Tibial nerve (tissue), 4 donors: ENCODE data around the gene LRFN3.

ENCODE experiments used
- EP300 ChIP-seq, 2 donors: sonication (generic); formaldehyde crosslinking; IDR thresholded peaks; one replicate each; pipeline ENCODE4 v1.6.1; 2017; ENCODE audit warnings: antibody characterized with exemption in 2 of 2, mild to moderate bottlenecking in 1 of 2
- TF ChIP-seq, protein P1 (sequence below), 5 experiments: fragments of 200-600 bp in 3 of 5; fragments of 450-650 bp in 2 of 5; sonication (generic) in 3 of 5; IDR thresholded peaks; one replicate each; pipeline ENCODE4 v1.5.1; 2016 to 2019; ENCODE audit warnings: antibody characterized with exemption in 5 of 5, mild to moderate bottlenecking in 3 of 5, moderate library complexity in 2 of 5

DNA sequence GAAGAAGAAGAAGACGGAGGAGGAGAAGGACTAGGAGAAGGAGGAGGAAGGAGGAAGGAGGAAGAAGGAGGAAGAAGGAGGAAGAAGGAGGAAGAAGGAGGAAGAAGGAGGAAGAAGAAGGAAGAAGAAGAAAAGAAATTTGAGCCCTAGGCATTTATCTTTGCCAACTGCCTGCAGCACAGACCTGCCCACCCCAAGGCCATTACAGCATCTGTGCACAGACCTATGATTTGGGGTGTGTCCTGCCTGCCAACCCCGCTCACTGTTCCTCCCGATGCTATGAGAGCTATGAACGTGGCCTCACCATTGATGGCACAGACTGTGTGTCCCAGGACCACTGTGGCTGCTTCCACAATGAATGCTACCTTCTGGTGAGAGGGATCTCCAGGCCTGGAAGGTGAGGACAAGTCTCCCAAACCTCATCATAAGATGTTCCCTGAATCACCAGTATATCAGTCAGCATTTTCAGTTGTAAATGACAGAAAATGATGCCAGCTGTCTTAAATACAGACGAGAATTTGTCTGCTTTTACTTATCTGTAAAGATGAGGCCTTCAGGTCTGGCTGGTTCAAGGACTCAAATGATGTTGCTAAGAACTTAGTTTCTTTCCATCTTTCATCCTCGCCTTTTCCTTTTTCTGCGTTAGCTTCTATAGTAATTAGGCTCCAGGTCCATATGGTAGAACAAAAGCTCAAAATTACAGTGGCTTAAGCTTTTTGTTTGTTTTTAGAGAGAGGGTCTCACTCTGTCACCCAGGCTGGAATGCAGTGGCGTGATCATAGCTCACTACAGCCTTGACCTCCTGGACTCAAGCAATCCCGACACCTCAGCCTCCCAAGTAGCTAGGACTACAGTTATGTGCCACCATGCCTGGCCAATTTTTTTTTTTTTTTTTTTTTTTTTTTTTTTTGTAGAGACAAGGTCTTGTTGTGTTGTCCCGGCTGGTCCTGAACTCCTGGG is 54.9 kb downstream of the LRFN3 start:
- TF ChIP-seq, protein P1, sequence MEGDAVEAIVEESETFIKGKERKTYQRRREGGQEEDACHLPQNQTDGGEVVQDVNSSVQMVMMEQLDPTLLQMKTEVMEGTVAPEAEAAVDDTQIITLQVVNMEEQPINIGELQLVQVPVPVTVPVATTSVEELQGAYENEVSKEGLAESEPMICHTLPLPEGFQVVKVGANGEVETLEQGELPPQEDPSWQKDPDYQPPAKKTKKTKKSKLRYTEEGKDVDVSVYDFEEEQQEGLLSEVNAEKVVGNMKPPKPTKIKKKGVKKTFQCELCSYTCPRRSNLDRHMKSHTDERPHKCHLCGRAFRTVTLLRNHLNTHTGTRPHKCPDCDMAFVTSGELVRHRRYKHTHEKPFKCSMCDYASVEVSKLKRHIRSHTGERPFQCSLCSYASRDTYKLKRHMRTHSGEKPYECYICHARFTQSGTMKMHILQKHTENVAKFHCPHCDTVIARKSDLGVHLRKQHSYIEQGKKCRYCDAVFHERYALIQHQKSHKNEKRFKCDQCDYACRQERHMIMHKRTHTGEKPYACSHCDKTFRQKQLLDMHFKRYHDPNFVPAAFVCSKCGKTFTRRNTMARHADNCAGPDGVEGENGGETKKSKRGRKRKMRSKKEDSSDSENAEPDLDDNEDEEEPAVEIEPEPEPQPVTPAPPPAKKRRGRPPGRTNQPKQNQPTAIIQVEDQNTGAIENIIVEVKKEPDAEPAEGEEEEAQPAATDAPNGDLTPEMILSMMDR (IDR thresholded peaks at IDR 0.05): no peak
- TF ChIP-seq EP300 (IDR thresholded peaks at IDR 0.05): no peak
